ENCODE results near the gene LYSET.

- TF ChIP-seq, protein P1, sequence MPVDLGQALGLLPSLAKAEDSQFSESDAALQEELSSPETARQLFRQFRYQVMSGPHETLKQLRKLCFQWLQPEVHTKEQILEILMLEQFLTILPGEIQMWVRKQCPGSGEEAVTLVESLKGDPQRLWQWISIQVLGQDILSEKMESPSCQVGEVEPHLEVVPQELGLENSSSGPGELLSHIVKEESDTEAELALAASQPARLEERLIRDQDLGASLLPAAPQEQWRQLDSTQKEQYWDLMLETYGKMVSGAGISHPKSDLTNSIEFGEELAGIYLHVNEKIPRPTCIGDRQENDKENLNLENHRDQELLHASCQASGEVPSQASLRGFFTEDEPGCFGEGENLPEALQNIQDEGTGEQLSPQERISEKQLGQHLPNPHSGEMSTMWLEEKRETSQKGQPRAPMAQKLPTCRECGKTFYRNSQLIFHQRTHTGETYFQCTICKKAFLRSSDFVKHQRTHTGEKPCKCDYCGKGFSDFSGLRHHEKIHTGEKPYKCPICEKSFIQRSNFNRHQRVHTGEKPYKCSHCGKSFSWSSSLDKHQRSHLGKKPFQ (tag by site-specific recombination; IDR thresholded peaks at IDR 0.05), result no peak
- TF ChIP-seq CTCF (tag by site-specific recombination; IDR thresholded peaks at IDR 0.05) (no peak), ZNF155 (tag by site-specific recombination; IDR thresholded peaks at IDR 0.05) (no peak), ZBTB7A (tag by site-specific recombination; IDR thresholded peaks at IDR 0.05; ENCODE audit: low read depth) (no peak), ZNF837 (tag by site-specific recombination; IDR thresholded peaks at IDR 0.05) (no peak), ZNF518A (tag by site-specific recombination; conservative IDR thresholded peaks at IDR 0.05; ENCODE audit: low read depth) (no peak), ATF2 (tag by site-specific recombination; IDR thresholded peaks at IDR 0.05; ENCODE audit: low read depth) (no peak), ZNF514 (tag by site-specific recombination; IDR thresholded peaks at IDR 0.05) (no peak), KLF10 (tag by site-specific recombination; IDR thresholded peaks at IDR 0.05) (no peak)
- TF ChIP-seq, protein P2, sequence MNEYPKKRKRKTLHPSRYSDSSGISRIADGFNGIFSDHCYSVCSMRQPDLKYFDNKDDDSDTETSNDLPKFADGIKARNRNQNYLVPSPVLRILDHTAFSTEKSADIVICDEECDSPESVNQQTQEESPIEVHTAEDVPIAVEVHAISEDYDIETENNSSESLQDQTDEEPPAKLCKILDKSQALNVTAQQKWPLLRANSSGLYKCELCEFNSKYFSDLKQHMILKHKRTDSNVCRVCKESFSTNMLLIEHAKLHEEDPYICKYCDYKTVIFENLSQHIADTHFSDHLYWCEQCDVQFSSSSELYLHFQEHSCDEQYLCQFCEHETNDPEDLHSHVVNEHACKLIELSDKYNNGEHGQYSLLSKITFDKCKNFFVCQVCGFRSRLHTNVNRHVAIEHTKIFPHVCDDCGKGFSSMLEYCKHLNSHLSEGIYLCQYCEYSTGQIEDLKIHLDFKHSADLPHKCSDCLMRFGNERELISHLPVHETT (tag by site-specific recombination; IDR thresholded peaks at IDR 0.05), result no peak
These were observed 45.4 kb downstream of the LYSET start for GRCh38 chr14:93230539-93230938.
